ENCODE results near the gene KCNIP1.

- TF ChIP-seq REST (IDR thresholded peaks at IDR 0.05; ENCODE audit: low read depth, low read length): no peak
- TF ChIP-seq, protein P1, sequence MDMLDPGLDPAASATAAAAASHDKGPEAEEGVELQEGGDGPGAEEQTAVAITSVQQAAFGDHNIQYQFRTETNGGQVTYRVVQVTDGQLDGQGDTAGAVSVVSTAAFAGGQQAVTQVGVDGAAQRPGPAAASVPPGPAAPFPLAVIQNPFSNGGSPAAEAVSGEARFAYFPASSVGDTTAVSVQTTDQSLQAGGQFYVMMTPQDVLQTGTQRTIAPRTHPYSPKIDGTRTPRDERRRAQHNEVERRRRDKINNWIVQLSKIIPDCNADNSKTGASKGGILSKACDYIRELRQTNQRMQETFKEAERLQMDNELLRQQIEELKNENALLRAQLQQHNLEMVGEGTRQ (IDR thresholded peaks at IDR 0.05; ENCODE audit: borderline replicate concordance, low read depth, low read length): no peak
Measured at GRCh38 chr5:170629566-170630175, 125.9 kb downstream of the KCNIP1 start.

All from GM12878 (cell line).